Kidney (tissue), 14 donors: Measurements from ENCODE around the gene KPNA3. TPM values are rescaled to one million over a fixed set of nuclear protein-coding genes. Genes with fewer than 3 reads are reported as not detected.

ENCODE experiments used
- DNase-seq, 5 donors: peaks; one replicate each; pipeline ENCODE4 v3.0.0-alpha.2; 2013 to 2020
- FAIRE-seq: peaks from 2 replicates; lab custom pipeline; 2012; peaks lifted over from hg19 to GRCh38; lab: Jason Lieb, UNC
- H3K27ac ChIP-seq, 2 donors: one replicate each; pipeline ENCODE4 v1.7.0; 2013; ENCODE audit warnings: low read depth in 2 of 2, low read length in 2 of 2, inconsistent platforms in 1 of 2
- H3K27me3 ChIP-seq: one replicate; pipeline ENCODE4 v1.7.1; 2013; ENCODE audit warnings: low read length, inconsistent platforms; ENCODE audit not compliant: control insufficient read depth, insufficient read depth
- H3K36me3 ChIP-seq, 3 donors: one replicate each; pipeline versions ENCODE4 v1.7.0 to v1.7.1; 2013; ENCODE audit warnings: low read length in 3 of 3, control low read depth in 1 of 3, inconsistent platforms in 1 of 3; ENCODE audit not compliant: insufficient read depth in 3 of 3, control insufficient read depth in 2 of 3
- H3K4me1 ChIP-seq, 3 donors: one replicate each; pipeline versions ENCODE4 v1.7.0 to v1.7.1; 2013; ENCODE audit warnings: low read length in 3 of 3, inconsistent platforms in 1 of 3, low read depth in 1 of 3; ENCODE audit not compliant: control insufficient read depth in 2 of 3, insufficient read depth in 2 of 3
- H3K4me3 ChIP-seq, 3 donors: one replicate each; pipeline versions ENCODE4 v1.7.0 to v1.8.1; 2013; ENCODE audit warnings: low read length in 3 of 3, control low read depth in 1 of 3, inconsistent platforms in 1 of 3
- H3K9ac ChIP-seq, 3 donors: one replicate each; pipeline versions ENCODE4 v1.7.0 to v1.7.1; 2013; ENCODE audit warnings: low read length in 3 of 3, control low read depth in 1 of 3, inconsistent platforms in 1 of 3
- H3K9me3 ChIP-seq, 3 donors: one replicate each; pipeline versions ENCODE4 v1.7.0 to v1.7.1; 2013; ENCODE audit warnings: low read length in 3 of 3, control low read depth in 1 of 3, inconsistent platforms in 1 of 3; ENCODE audit not compliant: control insufficient read depth in 2 of 3, insufficient read depth in 1 of 3
- CTCF ChIP-seq: IDR thresholded peaks from 3 replicates; pipeline ENCODE4 v1.5.1; 2012; ENCODE audit warnings: mild to moderate bottlenecking, moderate library complexity, borderline replicate concordance; ENCODE audit not compliant: insufficient read depth; ENCODE audit errors: extremely low read depth
- intact Hi-C: fragments of 100-400 bp; cut with DNase I; formaldehyde crosslinking; loops from one replicate; pipeline ENCODE4 v1.11.1; 2022
- polyA plus RNA-seq: library from polyadenylated mRNA; stranded (reverse); fragments of 350-450 nt; fragmentation: Illumina TruSeq; extraction: RNeasy Lipid Tissue Mini Kit (QIAGEN cat#74804); gene quantifications from one replicate; pipeline ENCODE4 v1.2.3, GENCODE V29; 2014; ENCODE audit warnings: low read depth, low replicate concordance; ENCODE audit not compliant: insufficient read depth
- total RNA-seq: library from RNA; stranded (reverse); fragmentation: NEBNext Ultra II Directional; extraction: Animal tissue kit (Norgen Biotek cat#: 25700); gene quantifications from one replicate; pipeline ENCODE4 v1.2.1, GENCODE V29; 2021
- donor health status: control.
- donor health status: control.
- donor health status: control.
- donor health status: control.
- donor health status: control.
- donor health status: DM: yes; HTN: yes; CAD: no.
- donor health status: Normal renal cell carcinoma (clear cell type).

The KPNA3 gene
- total and polyA plus RNA-seq, 2 donors from 2014 or later, result 9.4 to 22.3 TPM

- no peak for TF ChIP-seq CTCF
- Histone ChIP-seq H3K27me3 (no peaks in the 10 kb centered on the region), H3K36me3 (no peaks in the 10 kb centered on the region), H3K4me1 (no peaks in the 10 kb centered on the region), H3K9me3 (no peaks in the 10 kb centered on the region), H3K27ac (no peak overlapping the region), H3K4me3 (no peak overlapping the region), H3K9ac (no peak overlapping the region)
- intact Hi-C loops, result no loop called here
- no peak for FAIRE-seq
- DNase-seq, result no peak
Observed at GRCh38 chr13:49678191-49678914, 114.1 kb downstream of the KPNA3 start.

GRCh38 chr13:49676581-49677298, 115.7 kb downstream of the KPNA3 start:
- no peak overlapping the region for H3K27ac ChIP-seq
- H3K4me3 ChIP-seq, result no peak overlapping the region
- intact Hi-C loops, result no loop called here
- H3K9ac ChIP-seq, result no peak overlapping the region
- FAIRE-seq (no peak), DNase-seq (no peak)
- no peaks in the 10 kb centered on the region for H3K9me3 ChIP-seq
- no peaks in the 10 kb centered on the region for H3K4me1 ChIP-seq
- no peaks in the 10 kb centered on the region for H3K36me3 ChIP-seq
- no peak for TF ChIP-seq CTCF
- no peaks in the 10 kb centered on the region for H3K27me3 ChIP-seq

- intact Hi-C loops, result no loop called here
- no peak for DNase-seq
- no peak for FAIRE-seq
- Histone ChIP-seq H3K9ac (no peak overlapping the region), H3K36me3 (peaks cover 0 to 4% (median 0%) of the 10 kb centered on the region in 3 donors), H3K9me3 (no peaks in the 10 kb centered on the region), H3K4me3 (no peak overlapping the region), H3K27me3 (no peaks in the 10 kb centered on the region), H3K4me1 (no peaks in the 10 kb centered on the region), H3K27ac (no peak overlapping the region)
- TF ChIP-seq CTCF, result no peak
Observed at GRCh38 chr13:49670828-49671227, 121.7 kb downstream of the KPNA3 start.
